GM19240 (cell line): ENCODE results near the gene SLC6A20.

Source experiments
- DNase-seq: peaks from one replicate; pipeline ENCODE4 v3.0.0; 2011; ENCODE audit warnings: low spot score; ENCODE audit not compliant: insufficient read length

Gene SLC6A20

DNA sequence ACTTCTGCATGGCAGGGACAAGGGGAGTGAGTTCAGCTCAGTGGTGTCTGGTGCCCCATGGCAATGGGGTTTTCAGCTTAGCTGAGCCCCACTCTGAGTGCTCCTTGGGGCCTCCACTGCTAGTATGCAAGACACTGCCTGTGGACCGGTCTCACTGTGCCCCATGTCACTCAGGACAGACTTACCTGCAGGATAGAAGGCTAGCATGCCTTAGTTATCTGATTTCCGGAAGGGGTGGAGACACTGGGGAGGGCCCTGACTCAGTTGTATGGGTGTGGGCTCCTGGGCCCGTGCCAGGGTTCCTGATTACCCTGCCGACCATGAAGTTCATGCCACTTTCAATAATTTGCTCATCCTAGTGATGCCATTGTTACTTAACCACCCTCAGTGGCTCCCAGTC is 4.3 kb upstream of the SLC6A20 start:
- DNase-seq, result no peak

DNA sequence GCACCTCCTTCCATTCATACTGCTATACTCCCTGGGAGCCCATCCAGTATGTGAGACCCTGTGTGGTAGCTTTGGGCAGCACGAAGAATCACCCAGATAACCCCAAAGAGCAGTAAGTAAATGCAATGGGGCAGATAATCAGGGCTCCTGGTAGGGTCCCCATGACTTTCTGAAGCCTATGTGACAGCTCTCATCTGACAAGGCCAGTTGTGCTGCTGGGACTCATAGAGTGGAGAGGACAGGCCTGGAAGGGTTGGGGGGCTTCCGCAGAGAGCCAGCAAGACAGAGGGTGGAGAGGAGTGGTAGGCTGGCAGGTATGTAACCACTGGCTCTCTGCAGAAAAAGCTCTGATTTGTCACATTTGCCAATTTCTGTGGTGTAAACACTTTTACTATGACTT is 3.2 kb upstream of the SLC6A20 start:
- DNase-seq, result no peak

DNA sequence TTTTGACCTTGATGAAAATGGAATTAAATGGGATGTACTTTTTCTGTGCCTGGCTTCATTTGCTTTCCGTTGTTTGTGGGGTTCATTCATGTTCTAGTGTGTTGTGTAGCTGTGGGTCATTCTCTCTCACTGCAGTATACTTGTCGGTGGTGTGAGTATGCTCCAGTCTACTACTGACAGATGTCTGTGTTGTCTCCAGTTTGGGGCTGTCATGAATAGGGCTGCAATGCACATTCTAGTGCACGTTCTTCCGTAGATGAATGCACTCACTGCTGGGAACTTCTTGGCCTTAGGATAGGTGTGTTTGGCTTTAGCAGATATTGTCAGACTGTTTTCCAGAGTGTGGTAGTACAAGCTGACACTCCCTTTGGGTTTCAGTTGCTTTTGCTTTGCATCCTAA is 1.7 kb upstream of the SLC6A20 start:
- no peak for DNase-seq

DNA sequence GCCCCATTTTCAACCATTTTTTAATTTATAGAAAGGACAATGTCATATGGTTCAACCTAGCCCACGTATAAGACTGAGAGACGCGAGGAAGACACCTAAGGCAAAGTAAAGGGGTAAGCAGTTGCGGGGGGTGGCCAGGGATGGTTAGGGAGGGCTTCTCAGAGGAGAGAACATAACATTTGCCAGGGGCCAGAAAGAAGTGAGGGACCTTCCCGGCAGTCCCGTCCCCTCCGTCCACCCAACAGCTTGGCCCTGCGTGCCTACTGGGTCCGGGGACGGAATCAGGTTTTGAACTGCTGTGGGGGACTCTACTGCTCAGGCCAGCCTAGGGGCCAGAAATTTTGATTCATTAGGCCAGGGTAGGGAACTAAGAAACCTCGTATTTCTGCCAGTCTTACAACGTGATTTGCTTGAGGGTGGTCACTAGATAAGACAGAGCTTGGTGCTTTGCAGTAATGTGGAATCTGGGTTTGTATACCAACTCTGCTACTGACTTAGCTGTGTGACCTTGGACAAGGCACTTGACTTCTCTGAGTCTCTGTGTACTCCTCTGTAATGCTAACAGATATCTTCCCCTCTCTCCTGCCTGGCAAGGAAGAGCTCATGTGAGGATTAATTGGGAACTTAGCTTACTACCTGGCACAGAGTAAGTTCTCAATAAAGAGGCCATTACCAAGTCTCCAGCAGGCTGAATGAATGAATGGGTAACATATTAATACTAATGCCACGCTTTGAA is 734 bp upstream of the SLC6A20 start:
- DNase-seq, result no peak

DNA sequence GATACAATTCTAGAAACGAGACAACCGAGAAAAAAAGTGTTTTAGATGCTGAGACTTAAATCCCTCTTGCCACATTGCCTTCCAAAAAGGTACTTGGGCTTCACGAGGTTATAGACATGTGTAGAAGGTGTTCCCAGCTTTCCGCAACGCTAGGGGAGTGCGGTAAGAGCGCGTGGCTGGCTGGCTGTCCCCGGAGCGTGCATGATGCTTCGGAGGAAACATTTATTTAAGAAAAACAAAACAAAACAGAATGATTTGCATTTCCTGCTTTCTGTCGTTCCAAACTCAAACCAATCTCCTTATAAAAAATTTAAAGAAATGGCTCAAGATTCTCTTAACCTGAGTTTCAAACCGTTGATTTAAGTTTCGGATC is 841 bp downstream of the SLC6A20 start:
- DNase-seq, result no peak

DNA sequence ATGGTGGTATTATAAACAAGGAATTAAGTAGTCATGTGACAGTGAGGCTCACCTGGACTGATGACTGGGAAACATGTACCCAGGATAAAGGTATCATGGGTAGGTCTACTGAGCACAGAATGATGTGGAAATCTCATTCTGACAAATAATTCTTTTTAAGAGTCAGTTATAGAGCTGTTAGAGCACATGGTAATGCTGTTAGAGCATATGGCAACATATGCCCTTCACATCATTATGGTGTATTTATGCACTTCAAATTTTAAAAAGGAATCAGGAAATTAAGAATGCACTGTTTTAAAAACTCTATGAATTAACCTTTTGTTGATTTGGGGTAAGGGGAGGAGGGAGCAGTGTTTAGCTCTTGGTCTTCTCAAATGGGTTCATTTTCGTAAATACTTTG is 1.7 kb downstream of the SLC6A20 start:
- DNase-seq, result no peak

DNA sequence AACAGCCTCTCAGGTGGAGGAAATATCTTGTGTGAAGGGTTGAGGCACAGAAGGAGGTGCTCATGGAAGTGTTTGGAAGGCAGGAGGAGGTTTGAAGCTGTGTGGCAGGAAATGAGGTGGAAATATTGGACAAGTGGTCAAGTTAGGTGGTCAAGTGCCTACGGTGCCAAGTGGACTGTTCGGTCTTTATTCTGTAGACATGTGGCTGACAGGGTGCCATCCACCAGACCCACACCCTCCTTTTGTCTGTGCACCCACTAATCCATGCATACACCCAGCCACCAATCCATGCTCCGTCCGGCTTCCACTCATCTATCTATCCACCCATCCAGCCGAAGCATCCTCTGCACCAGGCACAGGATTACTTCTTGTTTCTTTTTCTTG is 2.2 kb downstream of the SLC6A20 start:
- no peak for DNase-seq

DNA sequence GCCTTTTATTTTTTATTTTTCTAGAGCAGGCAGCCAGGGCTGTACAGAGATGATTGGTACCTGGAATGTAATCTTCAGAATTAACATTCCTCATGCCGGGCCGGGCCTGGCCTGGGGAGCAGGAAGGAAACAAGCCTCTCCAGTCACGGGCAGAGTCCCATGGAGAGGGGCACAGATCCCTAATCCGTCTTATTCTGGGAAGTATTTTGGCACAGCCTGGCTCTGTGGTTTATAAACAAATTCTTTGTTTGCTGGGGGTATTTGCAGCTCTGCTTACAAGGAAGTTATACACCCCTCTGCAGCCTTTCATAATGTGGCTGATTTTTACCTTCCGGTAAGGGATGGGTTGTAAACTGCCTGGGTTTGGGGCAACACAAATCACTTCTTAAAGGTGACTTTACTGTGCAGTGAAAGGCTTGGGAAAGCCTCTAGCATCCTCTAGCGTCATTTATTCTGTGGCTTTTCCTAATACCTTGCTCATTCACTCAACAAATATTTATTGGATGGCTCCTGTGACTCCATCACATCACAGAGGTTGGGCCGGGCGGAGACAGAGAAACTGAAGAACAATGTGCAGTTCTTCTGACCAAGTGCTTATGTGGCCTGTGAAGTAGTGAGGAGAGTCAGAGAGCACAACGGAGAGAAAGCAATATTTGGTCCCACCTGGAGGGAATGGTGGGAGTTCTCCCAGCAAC is 2.7 kb downstream of the SLC6A20 start:
- DNase-seq, result no peak

DNA sequence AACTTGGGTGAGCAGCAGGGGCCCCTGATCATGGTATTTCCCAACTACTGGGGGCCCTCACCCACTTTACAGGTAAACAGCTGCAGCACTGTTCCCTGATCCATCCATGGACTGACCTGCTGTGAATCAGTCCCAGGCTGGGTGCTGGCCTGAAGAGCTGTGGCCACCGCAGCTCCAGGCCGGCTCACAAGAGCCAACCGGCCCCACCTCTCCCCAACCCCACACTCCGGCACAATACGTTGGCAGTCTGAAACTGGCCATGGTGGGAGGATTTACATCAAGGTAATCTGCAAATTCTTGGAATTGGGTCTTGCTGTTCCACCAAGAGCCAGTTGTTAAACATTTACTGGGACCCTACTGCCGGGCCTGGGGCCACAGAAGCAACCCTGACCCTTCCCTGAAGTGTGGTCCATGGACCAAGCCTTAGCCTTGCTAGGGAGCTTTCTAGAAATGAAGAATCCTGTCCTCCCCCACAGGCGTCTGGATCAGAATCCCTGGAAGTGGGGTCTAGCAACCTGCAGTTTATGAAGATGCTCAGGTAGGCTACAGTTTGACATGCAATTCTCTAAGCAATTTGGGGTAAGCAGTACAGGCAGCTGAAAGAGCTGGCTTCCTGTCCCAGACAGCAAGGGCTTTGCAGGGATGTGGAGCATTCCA is 3.7 kb downstream of the SLC6A20 start:
- no peak for DNase-seq

DNA sequence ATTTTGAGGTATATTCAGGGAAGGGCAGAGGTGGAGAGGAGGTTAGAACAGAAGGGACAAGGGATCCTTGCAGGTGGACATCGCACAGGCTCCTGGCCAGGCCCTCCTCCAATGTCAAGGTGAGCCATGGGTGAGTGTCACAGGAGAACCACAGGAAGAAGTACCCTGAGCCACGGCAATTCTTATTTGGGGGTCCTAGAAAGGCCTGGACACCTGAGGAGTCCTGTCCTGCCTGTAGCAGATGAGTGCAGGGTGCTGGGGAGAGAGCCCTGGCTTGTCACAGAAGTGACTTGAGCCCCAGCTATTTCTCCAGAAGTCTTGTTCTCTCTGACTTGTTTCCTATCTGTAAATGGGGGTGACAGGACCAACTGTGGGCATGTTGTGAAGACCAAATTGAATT is 4.3 kb downstream of the SLC6A20 start:
- DNase-seq, result no peak

DNA sequence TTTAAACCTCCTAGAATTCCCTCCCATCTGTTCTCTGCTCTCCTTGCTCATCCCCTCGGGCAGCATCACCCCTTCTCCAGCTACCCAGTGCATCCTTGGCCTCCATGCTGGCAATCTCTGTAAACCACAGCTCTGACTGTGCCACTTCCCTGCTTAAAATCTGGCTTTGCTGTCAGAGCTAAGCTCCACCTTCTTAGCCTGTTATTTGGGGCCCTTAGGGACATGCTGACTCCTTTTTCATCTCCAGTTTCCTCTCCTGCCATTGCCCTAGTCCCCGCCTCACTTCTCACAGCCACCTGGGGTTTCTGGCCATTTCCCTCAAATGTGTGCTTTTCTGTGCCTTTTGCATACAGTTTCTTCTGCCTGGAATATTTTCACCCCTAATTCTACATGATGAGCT is 5.7 kb downstream of the SLC6A20 start:
- no peak for DNase-seq

DNA sequence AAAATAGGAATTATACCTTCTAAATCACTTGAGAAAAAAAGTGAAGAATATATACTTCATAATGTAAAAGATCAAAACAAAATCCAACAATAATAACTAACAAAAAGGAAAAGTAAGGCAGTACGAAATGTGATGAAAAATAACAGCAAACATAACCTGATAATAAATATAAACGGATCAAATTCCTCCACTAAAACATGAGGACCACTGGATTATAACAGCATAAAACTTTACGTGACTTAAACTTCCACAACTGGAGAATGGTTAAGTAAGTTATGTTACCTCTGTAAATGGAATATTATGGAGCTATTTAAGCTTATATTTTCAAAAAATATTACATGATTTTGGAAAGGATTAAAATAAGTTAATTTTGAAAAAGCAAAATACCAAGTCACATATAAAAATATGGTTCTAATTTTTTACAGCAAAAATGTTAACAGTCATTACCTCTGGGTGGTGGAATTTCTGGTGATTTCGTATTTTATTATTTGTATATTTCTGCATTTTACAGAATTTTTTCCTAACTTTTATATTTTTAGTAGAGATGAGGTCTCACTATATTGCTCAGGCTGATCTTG is 7.0 kb downstream of the SLC6A20 start:
- no peak for DNase-seq

DNA sequence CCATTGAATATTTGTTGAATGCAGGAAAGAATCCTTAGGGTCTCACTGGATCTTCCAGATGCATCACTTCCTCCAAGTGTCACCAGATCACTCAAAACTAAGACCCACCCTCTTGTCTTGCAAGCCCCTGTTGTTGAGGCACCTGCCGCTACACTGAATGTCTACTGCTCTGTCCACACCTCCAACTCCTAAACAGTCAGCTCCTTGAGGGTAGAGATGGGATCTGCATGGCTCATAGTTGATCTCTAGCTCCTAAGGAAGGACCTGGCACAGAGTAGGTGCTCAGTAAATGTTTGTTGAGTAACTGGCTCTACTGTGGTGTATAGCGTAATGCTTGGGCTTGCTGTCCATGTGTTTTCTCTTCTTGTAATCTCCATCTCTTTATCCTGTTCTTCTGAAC is 8.8 kb downstream of the SLC6A20 start:
- no peak for DNase-seq

DNA sequence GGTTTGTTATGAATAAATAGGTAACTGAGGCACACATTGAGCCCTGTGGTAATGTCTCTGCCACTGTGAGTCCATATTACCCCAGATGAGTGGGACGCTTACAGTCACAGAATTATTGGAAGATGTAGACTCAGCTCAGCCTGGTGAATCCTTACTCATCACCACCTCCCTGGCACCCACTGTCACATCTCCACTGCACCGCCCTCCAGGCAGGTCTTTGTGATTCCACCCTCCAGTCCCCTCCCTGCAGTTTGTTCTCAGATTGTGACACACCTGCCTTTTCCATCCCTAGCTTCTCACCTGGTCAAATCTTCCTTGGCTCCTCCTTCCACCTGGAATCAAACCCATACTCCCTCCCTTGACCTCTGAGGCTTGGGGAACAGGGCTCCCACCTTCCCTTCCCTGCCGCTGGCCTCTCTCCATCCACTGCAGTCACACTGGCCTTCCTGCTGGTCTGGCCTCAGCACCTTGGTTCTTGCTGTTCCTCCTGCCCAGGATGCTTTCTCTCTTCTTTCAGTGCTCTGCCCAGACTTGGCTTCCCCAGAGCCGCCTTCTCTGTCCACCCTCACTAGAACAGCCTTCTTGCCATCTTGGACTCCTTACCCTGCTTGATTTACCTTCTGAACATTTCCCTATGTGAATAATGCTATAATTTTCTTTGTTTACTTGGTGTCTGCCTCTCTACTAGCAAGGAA is 9.4 kb downstream of the SLC6A20 start:
- no peak for DNase-seq

DNA sequence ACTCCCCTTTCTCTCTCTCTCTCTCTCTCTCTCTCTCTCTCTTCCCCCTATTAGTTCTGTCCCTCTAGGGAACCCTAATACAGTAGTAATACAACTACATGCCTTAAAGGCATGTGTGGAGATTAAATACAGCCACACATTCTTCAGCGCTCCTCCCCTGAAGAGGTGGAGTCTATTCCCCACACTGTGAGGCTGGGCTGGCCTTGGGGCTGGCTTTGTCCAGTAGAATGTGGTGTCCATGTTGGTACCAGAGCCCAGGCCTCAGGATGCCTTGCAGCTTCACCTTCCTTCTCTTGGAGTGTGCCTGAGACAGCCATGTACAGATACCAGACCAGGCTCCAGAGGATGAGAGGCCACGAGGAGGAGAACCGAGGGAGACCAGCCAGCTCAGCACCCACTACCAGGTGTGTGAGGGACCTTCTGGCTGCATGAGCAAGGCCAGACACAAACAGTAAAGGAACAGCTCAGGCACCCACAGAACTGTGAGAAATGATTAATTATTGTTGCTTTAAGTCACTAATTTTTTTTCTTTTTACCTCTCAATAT is 10.7 kb downstream of the SLC6A20 start:
- DNase-seq, result no peak

DNA sequence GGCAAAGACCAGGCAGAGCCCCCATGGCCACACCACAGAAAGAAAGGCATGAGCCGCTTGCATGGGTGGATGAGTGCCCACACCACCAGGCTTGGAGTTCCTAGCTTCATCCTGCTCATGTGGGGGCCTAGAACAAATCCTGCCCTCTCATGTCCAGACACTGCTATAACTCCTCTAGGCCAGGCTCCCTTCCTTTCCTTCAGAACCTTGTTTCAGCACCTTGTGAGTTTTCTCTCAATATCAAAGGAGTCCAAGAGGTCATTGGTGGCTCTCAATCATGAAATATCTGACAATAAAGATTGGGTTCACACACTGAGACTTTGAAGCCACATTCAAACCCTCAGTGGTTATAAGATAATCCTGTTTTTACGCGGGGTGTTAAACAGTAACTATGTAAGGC is 12.7 kb downstream of the SLC6A20 start:
- DNase-seq, result no peak

DNA sequence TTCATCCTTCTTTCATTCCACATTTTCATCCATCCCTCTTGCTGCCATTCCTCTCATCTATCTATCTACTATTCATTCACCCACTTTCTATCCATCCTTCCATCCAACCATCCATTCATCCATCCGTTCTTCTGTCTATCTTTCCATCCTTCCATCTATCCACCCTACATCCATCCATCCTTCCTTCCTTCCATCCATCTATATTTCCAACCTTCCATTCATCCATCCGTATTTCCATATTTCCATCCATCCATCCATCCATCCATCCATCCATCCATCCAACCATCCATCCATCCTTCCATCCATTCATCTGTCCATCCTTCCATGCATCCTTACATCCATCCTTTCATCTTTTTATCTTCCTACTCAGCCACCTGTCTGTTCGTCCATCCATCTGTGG is 14.0 kb downstream of the SLC6A20 start:
- DNase-seq, result no peak

DNA sequence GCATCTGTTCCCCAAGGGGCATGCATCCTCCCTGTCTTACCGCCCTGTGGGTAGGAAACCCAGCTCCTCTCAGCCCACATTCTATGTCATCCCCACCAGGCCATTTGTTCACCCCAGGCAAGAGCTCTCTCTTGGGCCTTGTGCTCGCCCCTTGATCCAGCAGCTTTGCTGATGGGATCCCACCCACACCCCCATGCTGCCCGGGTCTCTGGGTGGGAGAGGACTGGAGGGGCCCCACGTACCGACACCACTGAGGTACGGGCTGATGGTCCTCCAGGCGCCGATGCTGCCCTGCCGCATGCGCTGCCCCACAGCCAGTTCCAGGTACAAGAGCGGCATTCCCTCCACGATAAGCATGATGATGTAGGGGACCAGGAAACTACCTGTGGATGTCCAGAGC is 14.5 kb downstream of the SLC6A20 start:
- DNase-seq, result no peak

DNA sequence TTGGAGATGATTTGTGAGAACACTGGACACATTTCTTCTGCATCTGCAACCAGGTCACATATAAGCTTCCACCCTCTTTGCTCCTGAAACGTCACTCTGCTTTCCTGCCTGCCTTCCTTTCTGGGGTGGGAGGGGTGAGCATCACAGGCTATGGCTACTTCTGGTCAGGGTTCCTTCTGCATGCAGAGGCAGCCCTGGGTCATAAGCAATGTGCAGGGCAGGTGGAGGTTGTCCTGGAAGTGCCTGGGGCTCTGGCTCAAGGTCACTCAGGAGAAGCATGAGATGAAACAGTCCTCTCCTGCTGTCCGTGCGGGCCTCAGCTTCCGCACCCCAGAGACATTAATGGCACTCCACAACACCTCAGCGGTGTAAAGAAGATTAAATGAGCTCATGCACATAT is 15.1 kb downstream of the SLC6A20 start:
- no peak for DNase-seq

DNA sequence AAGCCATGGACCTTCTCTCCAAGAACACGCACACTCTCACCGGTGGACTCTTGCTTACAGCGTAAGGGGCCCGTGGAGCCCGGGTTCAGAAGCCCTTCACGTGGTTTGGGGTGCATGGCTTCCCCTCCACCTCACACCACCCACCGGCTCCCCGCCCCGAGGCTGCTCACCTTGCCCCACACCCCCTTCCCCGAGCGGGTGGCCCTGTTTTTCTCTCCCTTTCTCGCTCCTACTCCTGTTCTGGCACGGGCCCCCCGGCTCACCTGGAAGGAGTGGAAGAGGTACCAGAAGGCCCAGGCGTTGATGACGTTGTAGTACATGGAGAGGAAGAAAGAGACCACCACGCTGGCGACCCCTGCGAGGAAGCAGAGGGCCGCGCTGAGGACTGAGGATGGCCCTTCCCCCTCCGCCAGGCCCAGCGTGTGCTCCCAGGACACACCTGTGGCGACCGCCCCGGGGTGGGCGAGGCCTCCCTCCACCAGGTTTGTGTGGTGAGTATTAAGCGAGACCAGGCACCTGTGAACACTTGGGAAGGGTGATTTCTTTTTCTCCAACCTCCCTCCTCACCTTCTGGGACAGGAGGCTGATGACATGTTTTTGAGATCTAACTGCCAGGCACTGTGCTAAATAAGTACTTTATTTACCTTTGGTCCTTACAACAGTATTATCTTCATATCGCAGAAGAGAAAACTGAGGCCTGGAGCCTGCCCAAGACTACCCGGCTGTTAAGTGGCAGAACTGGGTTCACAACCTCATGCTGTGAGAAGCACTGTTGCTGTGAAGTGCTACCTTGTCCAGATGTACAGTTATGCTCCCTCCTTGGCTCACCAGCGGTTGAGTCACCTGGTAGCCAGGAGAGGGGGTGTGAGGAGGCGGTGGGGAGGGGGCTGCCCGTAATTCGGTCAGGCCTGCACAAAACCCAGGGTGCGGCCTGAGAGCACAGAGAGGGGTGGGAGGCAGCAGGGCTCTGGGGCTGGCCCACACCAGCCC is 16.3 kb downstream of the SLC6A20 start:
- no peak for DNase-seq
